Measurements from ENCODE around the gene CDH11.
A peak's percentile ranks its signal among the peaks of the same experiment; 100 is the strongest.

GRCh38 chr16:65070831-65071432 lies 50.9 kb downstream of the CDH11 start:
- TF ChIP-seq RAD21 (IDR thresholded peaks at IDR 0.05; ENCODE audit: low read length) (0 out of 2 replicates have a peak, but pooled peaks have one; percentile 10), CTCF (conservative IDR thresholded peaks at IDR 0.05; ENCODE audit: low read depth, low read length) (no peak), POLR2A (IDR thresholded peaks at IDR 0.05; ENCODE audit: low read depth, low read length) (peak; percentile 19; the same call in 1 of the 2 replicates), FOS (IDR thresholded peaks at IDR 0.05; ENCODE audit: low read depth, low read length) (peak; percentile 99), SMC3 (IDR thresholded peaks at IDR 0.05; ENCODE audit: low read depth, low read length) (no peak), USF2 (IDR thresholded peaks at IDR 0.05; ENCODE audit: low read depth, low read length) (peak; percentile 75; the same call in 1 of the 2 replicates), CHD1 (IDR thresholded peaks at IDR 0.05; ENCODE audit: low read depth, low read length) (no peak), BHLHE40 (IDR thresholded peaks at IDR 0.05; ENCODE audit: low read depth, low read length) (peak; percentile 70; the same call in 1 of the 2 replicates), MXI1 (IDR thresholded peaks at IDR 0.05; ENCODE audit: borderline replicate concordance, low read depth, low read length) (peak; percentile 63; the same call in 1 of the 2 replicates), RCOR1 (IDR thresholded peaks at IDR 0.05; ENCODE audit: insufficient replicate concordance, low read length) (no peak)
